ENCODE data around the gene RAB9A.
"Not testable (repeated sequence)": the region's sequence is repeated elsewhere in the genome, so short reads cannot be mapped to it uniquely, and the experiment has no call there.

The RAB9A gene

GRCh38 chrX:13670197-13670596, 18.7 kb upstream of the RAB9A start:
- no peak for DNase-seq

- DNase-seq = no peak
Measured at GRCh38 chrX:13673016-13673415, 15.9 kb upstream of the RAB9A start.

GRCh38 chrX:13676885-13677284, 12.0 kb upstream of the RAB9A start:
- DNase-seq = no peak

GRCh38 chrX:13679700-13680099, 9.2 kb upstream of the RAB9A start:
- not testable (repeated sequence) for DNase-seq

GRCh38 chrX:13681595-13681994, 7.3 kb upstream of the RAB9A start:
- no peak for DNase-seq

- DNase-seq = no peak
Measured at GRCh38 chrX:13684361-13684760, 4.6 kb upstream of the RAB9A start.

- no peak for DNase-seq
Measured at GRCh38 chrX:13685126-13685763, 3.7 kb upstream of the RAB9A start.

- DNase-seq = no peak
Measured at GRCh38 chrX:13687203-13687602, 1.7 kb upstream of the RAB9A start.

GRCh38 chrX:13688384-13688957, 457 bp upstream of the RAB9A start:
- no peak for DNase-seq

- no peak for DNase-seq
Measured at GRCh38 chrX:13689741-13690211, 848 bp downstream of the RAB9A start.

GRCh38 chrX:13690836-13691235, 1.9 kb downstream of the RAB9A start:
- no peak for DNase-seq

- DNase-seq = no peak
Measured at GRCh38 chrX:13691841-13692371, 3.0 kb downstream of the RAB9A start.

GRCh38 chrX:13692771-13693231, 3.9 kb downstream of the RAB9A start:
- no peak for DNase-seq

- no peak for DNase-seq
Measured at GRCh38 chrX:13693341-13693961, 4.5 kb downstream of the RAB9A start.

GRCh38 chrX:13694359-13694758, 5.4 kb downstream of the RAB9A start:
- DNase-seq = no peak

- DNase-seq = no peak
Measured at GRCh38 chrX:13694983-13695382, 6.1 kb downstream of the RAB9A start.

- DNase-seq = no peak
Measured at GRCh38 chrX:13695601-13696115, 6.7 kb downstream of the RAB9A start.

GRCh38 chrX:13697455-13697854, 8.5 kb downstream of the RAB9A start:
- no peak for DNase-seq

- no peak for DNase-seq
Measured at GRCh38 chrX:13697976-13698375, 9.0 kb downstream of the RAB9A start.

GRCh38 chrX:13698432-13698831, 9.5 kb downstream of the RAB9A start:
- no peak for DNase-seq

- DNase-seq = no peak
Measured at GRCh38 chrX:13699183-13699826, 10.4 kb downstream of the RAB9A start.

GRCh38 chrX:13700380-13700779, 11.5 kb downstream of the RAB9A start:
- no peak for DNase-seq

GRCh38 chrX:13702111-13702789, 13.3 kb downstream of the RAB9A start:
- no peak for DNase-seq

Data from NCI-H526 treated with DMSO at 0.1 percent for 48 hours (cell line).